HepG2 (cell line): ENCODE measurements around the gene KRTAP12-2. TPM values are rescaled to one million over a fixed set of nuclear protein-coding genes. Genes with fewer than 3 reads are reported as not detected.

Experiments
- IRF2 ChIP-seq: IDR thresholded peaks from 2 replicates; pipeline ENCODE4 v1.6.1; 2018; ENCODE audit warnings: missing genetic modification reagents, missing compliant biosample characterization
- MTA1 ChIP-seq: sonication (generic); formaldehyde crosslinking; IDR thresholded peaks from 2 replicates; pipeline ENCODE4 v1.4.0; 2020; ENCODE audit warnings: missing genetic modification reagents, mild to moderate bottlenecking, borderline replicate concordance
- NR2F1 ChIP-seq, 2 experiments: fragments of 450-650 bp in 1 of 2; formaldehyde crosslinking in 1 of 2; IDR thresholded peaks; 2 replicates each; pipeline versions ENCODE4 v1.5.0 to v1.6.1; 2016 to 2020; ENCODE audit warnings: mild to moderate bottlenecking in 1 of 2, missing compliant biosample characterization in 1 of 2, missing genetic modification reagents in 1 of 2, moderate library complexity in 1 of 2
- SMYD3 ChIP-seq: sonication (generic); formaldehyde crosslinking; IDR thresholded peaks from 2 replicates; pipeline ENCODE4 v1.8.1; 2023; ENCODE audit warnings: mild to moderate bottlenecking, missing genetic modification reagents
- SOX13 ChIP-seq, 3 experiments: fragments of 450-650 bp in 1 of 3; sonication (generic) in 1 of 3; formaldehyde crosslinking in 1 of 3; IDR thresholded peaks in 2 of 3; conservative IDR thresholded peaks in 1 of 3; 2 replicates each; pipeline versions ENCODE4 v1.5.0 to v1.6.1; 2016 to 2020; ENCODE audit warnings: antibody characterized with exemption in 1 of 3, mild to moderate bottlenecking in 1 of 3, missing compliant biosample characterization in 1 of 3, missing genetic modification reagents in 1 of 3, moderate library complexity in 1 of 3
- TBP ChIP-seq: sonication (generic); formaldehyde crosslinking; IDR thresholded peaks from 2 replicates; pipeline ENCODE4 v1.5.0; 2020; ENCODE audit warnings: missing genetic modification reagents
- ZNF30 ChIP-seq: sonication (generic); formaldehyde crosslinking; IDR thresholded peaks from 2 replicates; pipeline ENCODE4 v1.5.0; 2020; ENCODE audit warnings: mild to moderate bottlenecking, missing genetic modification reagents
- ZNF572 ChIP-seq: sonication (generic); formaldehyde crosslinking; IDR thresholded peaks from 2 replicates; pipeline ENCODE4 v1.5.1; 2020; ENCODE audit warnings: mild to moderate bottlenecking, missing genetic modification reagents
- polyA plus RNA-seq, 8 experiments: library from polyadenylated mRNA; depleted of rRNA in 3 of 8; stranded (reverse) in 7 of 8; unstranded in 1 of 8; fragments of >200 nt; fragmentation: Illumina TruSeq in 4 of 8; extraction: Trizol in 4 of 8; gene quantifications; 2 replicates each; pipeline versions ENCODE4 v1.2.1 to v1.2.3, GENCODE V29; 2011 to 2016; ENCODE audit warnings: low read depth in 4 of 8, missing spikeins in 1 of 8, mixed read lengths in 1 of 8; ENCODE audit not compliant: insufficient read depth in 1 of 8
- total RNA-seq, 5 experiments: library from RNA; depleted of rRNA; stranded (reverse); fragments of >200 nt; fragmentation: Illumina TruSeq; extraction: Trizol; gene quantifications; 2 replicates each; pipeline ENCODE4 v1.2.3, GENCODE V29; 2016; ENCODE audit warnings: low read depth in 1 of 5
- TF ChIP-seq, protein P1 (sequence below): sonication (generic); formaldehyde crosslinking; IDR thresholded peaks from 2 replicates; pipeline ENCODE4 v1.4.0; 2020; ENCODE audit warnings: mild to moderate bottlenecking, missing genetic modification reagents
- TF ChIP-seq, protein P2 (sequence below): sonication (generic); formaldehyde crosslinking; IDR thresholded peaks from 2 replicates; pipeline ENCODE4; 2020; ENCODE audit warnings: missing genetic modification reagents, mild to moderate bottlenecking, borderline replicate concordance
- TF ChIP-seq, protein P3 (sequence below): sonication (generic); formaldehyde crosslinking; IDR thresholded peaks from 2 replicates; pipeline ENCODE4 v1.4.0; 2020; ENCODE audit warnings: missing genetic modification reagents
- TF ChIP-seq, protein P4 (sequence below): sonication (generic); formaldehyde crosslinking; IDR thresholded peaks from 2 replicates; pipeline ENCODE4 v1.5.0; 2020; ENCODE audit warnings: mild to moderate bottlenecking, missing genetic modification reagents, moderate library complexity
- TF ChIP-seq, protein P5 (sequence below): sonication (generic); formaldehyde crosslinking; IDR thresholded peaks from 2 replicates; pipeline ENCODE4 v1.9.0; 2022; ENCODE audit warnings: missing genetic modification reagents, mild to moderate bottlenecking, borderline replicate concordance
- TF ChIP-seq, protein P6 (sequence below): IDR thresholded peaks from 2 replicates; pipeline ENCODE4 v1.6.1; 2016

Gene KRTAP12-2
- total and polyA plus RNA-seq, 2 of the 13 experiments (the other 11 are each of a cell fraction or from before 2014, with no cell fraction given) = not detected

DNA sequence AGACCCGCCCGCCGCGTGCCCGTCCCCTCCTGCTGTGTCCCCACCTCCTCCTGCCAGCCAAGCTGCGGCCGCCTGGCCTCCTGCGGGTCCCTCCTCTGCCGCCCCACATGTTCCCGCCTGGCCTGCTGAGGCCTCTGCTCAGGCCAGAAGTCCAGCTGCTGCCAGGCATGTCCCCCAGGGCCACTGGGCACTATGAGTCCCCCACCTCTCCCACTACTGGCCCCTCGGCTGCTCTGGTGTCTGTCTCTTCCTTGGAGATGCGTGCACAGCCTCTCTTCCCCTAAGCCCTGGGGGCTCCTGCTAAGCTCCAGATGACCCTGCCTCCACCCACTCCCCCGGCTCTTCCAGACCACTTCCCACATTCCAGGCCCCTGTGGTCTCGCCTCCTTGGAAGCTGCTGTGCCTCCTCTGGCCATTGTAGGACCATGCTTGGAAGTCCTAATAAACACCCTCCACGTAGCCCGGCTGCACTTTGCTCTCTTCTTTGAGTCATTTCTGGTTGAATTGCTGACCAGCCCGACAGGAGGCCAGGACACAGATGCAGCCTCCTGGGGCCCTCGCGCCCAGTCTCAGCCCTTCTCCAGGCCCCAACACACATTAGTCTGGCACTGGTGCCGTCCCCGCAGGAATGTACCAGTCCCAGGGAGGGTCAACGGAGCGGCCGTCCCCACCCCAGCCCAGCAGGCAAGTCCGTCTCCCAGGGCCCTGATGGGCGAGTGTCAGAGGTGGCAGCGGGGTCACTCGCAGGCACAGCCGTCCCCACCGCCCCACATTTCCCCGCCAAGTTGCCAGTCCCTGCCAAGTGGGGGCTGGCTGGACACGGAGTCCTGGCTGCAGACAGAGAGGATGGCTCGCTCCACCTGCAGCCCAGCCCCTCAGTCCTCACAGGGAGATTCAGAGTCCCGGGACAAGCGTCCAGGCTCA is 31.3 kb upstream of the KRTAP12-2 start (continued):
- TF ChIP-seq, protein P1, sequence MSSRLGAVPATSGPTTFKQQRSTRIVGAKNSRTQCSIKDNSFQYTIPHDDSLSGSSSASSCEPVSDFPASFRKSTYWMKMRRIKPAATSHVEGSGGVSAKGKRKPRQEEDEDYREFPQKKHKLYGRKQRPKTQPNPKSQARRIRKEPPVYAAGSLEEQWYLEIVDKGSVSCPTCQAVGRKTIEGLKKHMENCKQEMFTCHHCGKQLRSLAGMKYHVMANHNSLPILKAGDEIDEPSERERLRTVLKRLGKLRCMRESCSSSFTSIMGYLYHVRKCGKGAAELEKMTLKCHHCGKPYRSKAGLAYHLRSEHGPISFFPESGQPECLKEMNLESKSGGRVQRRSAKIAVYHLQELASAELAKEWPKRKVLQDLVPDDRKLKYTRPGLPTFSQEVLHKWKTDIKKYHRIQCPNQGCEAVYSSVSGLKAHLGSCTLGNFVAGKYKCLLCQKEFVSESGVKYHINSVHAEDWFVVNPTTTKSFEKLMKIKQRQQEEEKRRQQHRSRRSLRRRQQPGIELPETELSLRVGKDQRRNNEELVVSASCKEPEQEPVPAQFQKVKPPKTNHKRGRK (CRISPR knock-in tag) = no peak
- TF ChIP-seq, protein P2, sequence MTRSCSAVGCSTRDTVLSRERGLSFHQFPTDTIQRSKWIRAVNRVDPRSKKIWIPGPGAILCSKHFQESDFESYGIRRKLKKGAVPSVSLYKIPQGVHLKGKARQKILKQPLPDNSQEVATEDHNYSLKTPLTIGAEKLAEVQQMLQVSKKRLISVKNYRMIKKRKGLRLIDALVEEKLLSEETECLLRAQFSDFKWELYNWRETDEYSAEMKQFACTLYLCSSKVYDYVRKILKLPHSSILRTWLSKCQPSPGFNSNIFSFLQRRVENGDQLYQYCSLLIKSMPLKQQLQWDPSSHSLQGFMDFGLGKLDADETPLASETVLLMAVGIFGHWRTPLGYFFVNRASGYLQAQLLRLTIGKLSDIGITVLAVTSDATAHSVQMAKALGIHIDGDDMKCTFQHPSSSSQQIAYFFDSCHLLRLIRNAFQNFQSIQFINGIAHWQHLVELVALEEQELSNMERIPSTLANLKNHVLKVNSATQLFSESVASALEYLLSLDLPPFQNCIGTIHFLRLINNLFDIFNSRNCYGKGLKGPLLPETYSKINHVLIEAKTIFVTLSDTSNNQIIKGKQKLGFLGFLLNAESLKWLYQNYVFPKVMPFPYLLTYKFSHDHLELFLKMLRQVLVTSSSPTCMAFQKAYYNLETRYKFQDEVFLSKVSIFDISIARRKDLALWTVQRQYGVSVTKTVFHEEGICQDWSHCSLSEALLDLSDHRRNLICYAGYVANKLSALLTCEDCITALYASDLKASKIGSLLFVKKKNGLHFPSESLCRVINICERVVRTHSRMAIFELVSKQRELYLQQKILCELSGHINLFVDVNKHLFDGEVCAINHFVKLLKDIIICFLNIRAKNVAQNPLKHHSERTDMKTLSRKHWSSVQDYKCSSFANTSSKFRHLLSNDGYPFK (CRISPR knock-in tag) = 0 out of 2 replicates have a peak, but pooled peaks have one; percentile 16
- TF ChIP-seq, protein P3, sequence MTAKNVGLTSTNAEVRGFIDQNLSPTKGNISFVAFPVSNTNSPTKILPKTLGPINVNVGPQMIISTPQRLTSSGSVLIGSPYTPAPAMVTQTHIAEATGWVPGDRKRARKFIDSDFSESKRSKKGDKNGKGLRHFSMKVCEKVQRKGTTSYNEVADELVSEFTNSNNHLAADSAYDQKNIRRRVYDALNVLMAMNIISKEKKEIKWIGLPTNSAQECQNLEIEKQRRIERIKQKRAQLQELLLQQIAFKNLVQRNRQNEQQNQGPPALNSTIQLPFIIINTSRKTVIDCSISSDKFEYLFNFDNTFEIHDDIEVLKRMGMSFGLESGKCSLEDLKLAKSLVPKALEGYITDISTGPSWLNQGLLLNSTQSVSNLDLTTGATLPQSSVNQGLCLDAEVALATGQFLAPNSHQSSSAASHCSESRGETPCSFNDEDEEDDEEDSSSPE (CRISPR knock-in tag) = peak; percentile 47; the same call in 1 of the 2 replicates
- TF ChIP-seq, protein P4, sequence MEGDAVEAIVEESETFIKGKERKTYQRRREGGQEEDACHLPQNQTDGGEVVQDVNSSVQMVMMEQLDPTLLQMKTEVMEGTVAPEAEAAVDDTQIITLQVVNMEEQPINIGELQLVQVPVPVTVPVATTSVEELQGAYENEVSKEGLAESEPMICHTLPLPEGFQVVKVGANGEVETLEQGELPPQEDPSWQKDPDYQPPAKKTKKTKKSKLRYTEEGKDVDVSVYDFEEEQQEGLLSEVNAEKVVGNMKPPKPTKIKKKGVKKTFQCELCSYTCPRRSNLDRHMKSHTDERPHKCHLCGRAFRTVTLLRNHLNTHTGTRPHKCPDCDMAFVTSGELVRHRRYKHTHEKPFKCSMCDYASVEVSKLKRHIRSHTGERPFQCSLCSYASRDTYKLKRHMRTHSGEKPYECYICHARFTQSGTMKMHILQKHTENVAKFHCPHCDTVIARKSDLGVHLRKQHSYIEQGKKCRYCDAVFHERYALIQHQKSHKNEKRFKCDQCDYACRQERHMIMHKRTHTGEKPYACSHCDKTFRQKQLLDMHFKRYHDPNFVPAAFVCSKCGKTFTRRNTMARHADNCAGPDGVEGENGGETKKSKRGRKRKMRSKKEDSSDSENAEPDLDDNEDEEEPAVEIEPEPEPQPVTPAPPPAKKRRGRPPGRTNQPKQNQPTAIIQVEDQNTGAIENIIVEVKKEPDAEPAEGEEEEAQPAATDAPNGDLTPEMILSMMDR (CRISPR knock-in tag) = peak; percentile 15; the same call in 1 of the 2 replicates
- TF ChIP-seq, protein P5, sequence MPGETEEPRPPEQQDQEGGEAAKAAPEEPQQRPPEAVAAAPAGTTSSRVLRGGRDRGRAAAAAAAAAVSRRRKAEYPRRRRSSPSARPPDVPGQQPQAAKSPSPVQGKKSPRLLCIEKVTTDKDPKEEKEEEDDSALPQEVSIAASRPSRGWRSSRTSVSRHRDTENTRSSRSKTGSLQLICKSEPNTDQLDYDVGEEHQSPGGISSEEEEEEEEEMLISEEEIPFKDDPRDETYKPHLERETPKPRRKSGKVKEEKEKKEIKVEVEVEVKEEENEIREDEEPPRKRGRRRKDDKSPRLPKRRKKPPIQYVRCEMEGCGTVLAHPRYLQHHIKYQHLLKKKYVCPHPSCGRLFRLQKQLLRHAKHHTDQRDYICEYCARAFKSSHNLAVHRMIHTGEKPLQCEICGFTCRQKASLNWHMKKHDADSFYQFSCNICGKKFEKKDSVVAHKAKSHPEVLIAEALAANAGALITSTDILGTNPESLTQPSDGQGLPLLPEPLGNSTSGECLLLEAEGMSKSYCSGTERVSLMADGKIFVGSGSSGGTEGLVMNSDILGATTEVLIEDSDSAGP (CRISPR knock-in tag) = peak; percentile 37; the same call in 1 of the 2 replicates
- TF ChIP-seq TBP (CRISPR knock-in tag) (0 out of 2 replicates have a peak, but pooled peaks have one; percentile 0), NR2F1 (CRISPR knock-in tag; IDR thresholded peaks at IDR 0.05) (peak in 1 of 2 experiments; percentile 45; a peak in 1 of 4 replicates), IRF2 (CRISPR knock-in tag) (peak; percentile 31; the same call in 1 of the 2 replicates), SOX13 (IDR thresholded peaks at IDR 0.05) (no peak), SOX13 (CRISPR knock-in tag; conservative IDR thresholded peaks at IDR 0.05 in 1 of 2, IDR thresholded peaks at IDR 0.05 in 1 of 2) (no peak), SMYD3 (CRISPR knock-in tag) (no peak), ZNF572 (CRISPR knock-in tag) (peak; percentile 21; the same call in 1 of the 2 replicates), MTA1 (CRISPR knock-in tag) (peak; percentile 62; the same call in 1 of the 2 replicates), ZNF30 (CRISPR knock-in tag) (no peak)
- TF ChIP-seq, protein P6, sequence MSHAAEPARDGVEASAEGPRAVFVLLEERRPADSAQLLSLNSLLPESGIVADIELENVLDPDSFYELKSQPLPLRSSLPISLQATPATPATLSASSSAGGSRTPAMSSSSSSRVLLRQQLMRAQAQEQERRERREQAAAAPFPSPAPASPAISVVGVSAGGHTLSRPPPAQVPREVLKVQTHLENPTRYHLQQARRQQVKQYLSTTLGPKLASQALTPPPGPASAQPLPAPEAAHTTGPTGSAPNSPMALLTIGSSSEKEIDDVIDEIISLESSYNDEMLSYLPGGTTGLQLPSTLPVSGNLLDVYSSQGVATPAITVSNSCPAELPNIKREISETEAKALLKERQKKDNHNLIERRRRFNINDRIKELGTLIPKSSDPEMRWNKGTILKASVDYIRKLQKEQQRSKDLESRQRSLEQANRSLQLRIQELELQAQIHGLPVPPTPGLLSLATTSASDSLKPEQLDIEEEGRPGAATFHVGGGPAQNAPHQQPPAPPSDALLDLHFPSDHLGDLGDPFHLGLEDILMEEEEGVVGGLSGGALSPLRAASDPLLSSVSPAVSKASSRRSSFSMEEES (CRISPR knock-in tag) = peak; percentile 39; the same call in 1 of the 2 replicates
